Hepatocyte (in vitro differentiated cells): ENCODE data around the gene FAM168B. TPM values are rescaled to one million over a fixed set of nuclear protein-coding genes. Genes with fewer than 3 reads are reported as not detected.
"Not testable (repeated sequence)": the region's sequence is repeated elsewhere in the genome, so short reads cannot be mapped to it uniquely, and the experiment has no call there.

Experiments
- DNase-seq: peaks from one replicate; pipeline ENCODE4 v3.0.0-alpha.2; 2016; ENCODE audit warnings: low spot score
- H2AFZ ChIP-seq: fragments of 200-600 bp; sonication (generic); 2 replicates; pipeline ENCODE4 v1.6.0; 2016; ENCODE audit warnings: antibody characterized with exemption, mild to moderate bottlenecking
- H3K27ac ChIP-seq: fragments of 200-600 bp; sonication (generic); 2 replicates; pipeline ENCODE4 v1.5.1; 2016; ENCODE audit warnings: mild to moderate bottlenecking
- H3K27me3 ChIP-seq: fragments of 200-600 bp; sonication (generic); 2 replicates; pipeline ENCODE4 v1.6.1; 2016
- H3K36me3 ChIP-seq: fragments of 200-600 bp; sonication (generic); replicated peaks from 2 replicates; pipeline ENCODE4 v1.5.1; 2016; ENCODE audit warnings: low read depth; ENCODE audit not compliant: insufficient read depth
- H3K4me1 ChIP-seq: fragments of 200-600 bp; sonication (generic); 2 replicates; pipeline ENCODE4 v1.5.1; 2016; ENCODE audit warnings: mild to moderate bottlenecking, moderate library complexity; ENCODE audit not compliant: insufficient read depth
- H3K4me2 ChIP-seq: fragments of 200-600 bp; sonication (generic); 2 replicates; pipeline ENCODE4 v1.6.0; 2016
- H3K4me3 ChIP-seq: fragments of 200-600 bp; sonication (generic); 2 replicates; pipeline ENCODE4 v1.5.1; 2016; ENCODE audit warnings: mild to moderate bottlenecking
- H3K79me2 ChIP-seq: fragments of 200-600 bp; sonication (generic); 2 replicates; pipeline ENCODE4 v1.6.0; 2017; ENCODE audit warnings: mild to moderate bottlenecking
- H3K9me2 ChIP-seq: fragments of 200-600 bp; sonication (generic); replicated peaks from 2 replicates; pipeline ENCODE4 v1.6.0; 2017; ENCODE audit warnings: mild to moderate bottlenecking; ENCODE audit not compliant: insufficient read depth
- H3K9me3 ChIP-seq: fragments of 200-600 bp; sonication (generic); 2 replicates; pipeline ENCODE4 v1.5.1; 2016; ENCODE audit warnings: low read depth, mild to moderate bottlenecking
- H4K20me1 ChIP-seq: fragments of 200-600 bp; sonication (generic); 2 replicates; pipeline ENCODE4 v1.6.0; 2016; ENCODE audit warnings: mild to moderate bottlenecking; ENCODE audit not compliant: insufficient read depth, poor library complexity, severe bottlenecking
- EZH2 ChIP-seq: fragments of 200-600 bp; sonication (generic); IDR thresholded peaks from 2 replicates; pipeline ENCODE4 v1.6.1; 2016; ENCODE audit warnings: antibody characterized with exemption, mild to moderate bottlenecking, borderline replicate concordance
- EZH2phosphoT487 ChIP-seq: fragments of 200-600 bp; sonication (generic); IDR thresholded peaks from one replicate; pipeline ENCODE4 v1.6.1; 2018; ENCODE audit warnings: antibody characterized with exemption, mild to moderate bottlenecking, low read depth, moderate library complexity; ENCODE audit not compliant: unreplicated experiment, severe bottlenecking
- WGBS: methylation state at CpG from one replicate; pipeline ENCODE4 v1.1.6; 2016; ENCODE audit warnings: low lambda C conversion rate; ENCODE audit errors: missing lambda C conversion rate; 5-methylcytosine and 5-hydroxymethylcytosine counted together
- polyA plus RNA-seq: library from polyadenylated mRNA; unstranded; fragments of >200 nt; fragmentation: Nextera tagmentation; extraction: Ambion mirVana; gene quantifications from 2 replicates; pipeline ENCODE4 v1.2.1, GENCODE V29; 2016
- total RNA-seq: library from RNA; depleted of rRNA; stranded (reverse); fragments of >200 nt; gene quantifications from 2 replicates; pipeline ENCODE4 v1.2.3, GENCODE V29; 2014
- TF ChIP-seq, protein P1 (sequence below): fragments of 200-600 bp; sonication (generic); IDR thresholded peaks from 2 replicates; pipeline ENCODE4 v1.5.1; 2016; ENCODE audit warnings: antibody characterized with exemption, mild to moderate bottlenecking; ENCODE audit not compliant: poor library complexity

The FAM168B gene
- total and polyA plus RNA-seq, 2 experiments from 2014 or later: 40.0 to 123 TPM

DNA sequence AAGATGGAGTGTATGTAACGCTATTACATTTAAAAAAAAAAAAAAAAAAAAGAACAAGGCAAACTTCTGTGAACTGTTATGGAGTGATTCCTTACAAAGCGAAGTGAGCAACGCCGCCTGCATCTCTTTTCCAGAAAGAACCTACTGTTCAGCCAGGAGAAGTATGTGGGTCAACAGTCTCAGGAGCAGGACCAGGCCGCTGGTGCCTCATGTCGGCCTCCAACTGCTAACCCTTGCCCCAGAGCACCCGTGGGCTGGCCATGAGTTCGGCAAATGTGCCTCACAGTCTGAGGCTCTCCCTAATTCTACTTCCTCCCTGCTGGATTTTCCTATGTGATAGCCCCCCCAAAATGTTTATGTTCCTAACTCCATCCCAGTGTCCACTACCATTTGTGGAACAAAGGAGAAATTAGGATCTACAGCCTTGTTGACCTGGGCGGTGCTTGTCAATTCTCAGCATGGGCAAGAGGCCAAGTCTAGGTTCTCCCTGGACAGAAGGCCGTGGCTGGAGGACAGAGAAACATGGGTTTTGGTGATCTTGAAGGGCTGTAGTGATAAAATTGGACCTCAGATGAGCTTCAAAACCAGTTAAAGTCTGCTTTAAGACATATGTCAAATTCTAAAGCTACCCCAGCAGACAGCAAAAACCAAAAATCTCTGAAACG lies 15.9 kb downstream of the FAM168B start:
- Histone ChIP-seq H3K36me3 (no peaks in the 10 kb centered on the region), H4K20me1 (peaks cover 95% of the 10 kb centered on the region), H3K4me2 (peak overlapping the region; percentile 8), H3K27ac (peak overlapping the region; percentile 87), H3K4me3 (no peak overlapping the region), H2AFZ (no peak overlapping the region), H3K9me3 (no peaks in the 10 kb centered on the region), H3K9me2 (no peaks in the 10 kb centered on the region), H3K27me3 (no peaks in the 10 kb centered on the region), H3K79me2 (peaks cover 93% of the 10 kb centered on the region), H3K4me1 (peaks cover 16% of the 10 kb centered on the region)
- WGBS: 86% methylated on average over 11 of the region's 11 CpGs
- DNase-seq: no peak
- no peak for TF ChIP-seq EZH2
- TF ChIP-seq, protein P1, sequence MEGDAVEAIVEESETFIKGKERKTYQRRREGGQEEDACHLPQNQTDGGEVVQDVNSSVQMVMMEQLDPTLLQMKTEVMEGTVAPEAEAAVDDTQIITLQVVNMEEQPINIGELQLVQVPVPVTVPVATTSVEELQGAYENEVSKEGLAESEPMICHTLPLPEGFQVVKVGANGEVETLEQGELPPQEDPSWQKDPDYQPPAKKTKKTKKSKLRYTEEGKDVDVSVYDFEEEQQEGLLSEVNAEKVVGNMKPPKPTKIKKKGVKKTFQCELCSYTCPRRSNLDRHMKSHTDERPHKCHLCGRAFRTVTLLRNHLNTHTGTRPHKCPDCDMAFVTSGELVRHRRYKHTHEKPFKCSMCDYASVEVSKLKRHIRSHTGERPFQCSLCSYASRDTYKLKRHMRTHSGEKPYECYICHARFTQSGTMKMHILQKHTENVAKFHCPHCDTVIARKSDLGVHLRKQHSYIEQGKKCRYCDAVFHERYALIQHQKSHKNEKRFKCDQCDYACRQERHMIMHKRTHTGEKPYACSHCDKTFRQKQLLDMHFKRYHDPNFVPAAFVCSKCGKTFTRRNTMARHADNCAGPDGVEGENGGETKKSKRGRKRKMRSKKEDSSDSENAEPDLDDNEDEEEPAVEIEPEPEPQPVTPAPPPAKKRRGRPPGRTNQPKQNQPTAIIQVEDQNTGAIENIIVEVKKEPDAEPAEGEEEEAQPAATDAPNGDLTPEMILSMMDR: no peak

- no peaks in the 10 kb centered on the region for H3K36me3 ChIP-seq
- H3K9me3 ChIP-seq: no peaks in the 10 kb centered on the region
- no peaks in the 10 kb centered on the region for H3K9me2 ChIP-seq
- H3K79me2 ChIP-seq: peaks cover 93% of the 10 kb centered on the region
- H3K4me2 ChIP-seq: peak overlapping the region; percentile 8
- peak; percentile 39 for DNase-seq
- peaks cover 93% of the 10 kb centered on the region for H4K20me1 ChIP-seq
- H2AFZ ChIP-seq: no peak overlapping the region
- H3K4me1 ChIP-seq: peaks cover 16% of the 10 kb centered on the region
- H3K27ac ChIP-seq: peak overlapping the region; percentile 87
- H3K27me3 ChIP-seq: no peaks in the 10 kb centered on the region
- WGBS: 68% methylated on average over 5 of the region's 5 CpGs
- no peak for TF ChIP-seq EZH2phosphoT487
- TF ChIP-seq, protein P1: no peak
- TF ChIP-seq EZH2: no peak
- H3K4me3 ChIP-seq: no peak overlapping the region
These were observed 16.6 kb downstream of the FAM168B start for GRCh38 chr2:131076707-131077106.

DNA sequence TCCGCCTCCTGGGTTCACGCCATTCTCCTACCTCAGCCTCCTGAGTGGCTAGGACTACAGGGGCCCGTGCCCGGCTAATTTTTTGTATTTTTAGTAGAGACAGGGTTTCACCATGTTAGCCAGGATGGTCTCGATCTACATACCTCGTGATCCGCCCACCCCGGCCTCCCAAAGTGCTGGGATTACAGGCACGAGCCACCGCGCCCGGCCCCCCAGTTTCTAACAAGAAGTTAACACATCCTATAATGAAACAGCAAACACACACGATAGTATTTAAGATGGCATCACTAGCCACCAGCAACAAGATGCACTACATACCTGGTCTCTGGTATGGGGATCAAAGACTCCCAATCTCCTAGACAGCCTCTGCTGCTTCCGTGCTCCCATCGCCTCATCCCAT lies 17.7 kb downstream of the FAM168B start:
- WGBS: 98% methylated on average over 15 of the region's 15 CpGs
- H3K27me3 ChIP-seq, DNase-seq, H3K9me3 ChIP-seq, H2AFZ ChIP-seq, H3K9me2 ChIP-seq, H3K36me3 ChIP-seq, H3K27ac ChIP-seq, H3K4me2 ChIP-seq, H3K4me3 ChIP-seq: not testable (repeated sequence)
- peaks cover 16% of the 10 kb centered on the region for H3K4me1 ChIP-seq
- H4K20me1 ChIP-seq: peaks cover 90% of the 10 kb centered on the region
- H3K79me2 ChIP-seq: peaks cover 93% of the 10 kb centered on the region

DNA sequence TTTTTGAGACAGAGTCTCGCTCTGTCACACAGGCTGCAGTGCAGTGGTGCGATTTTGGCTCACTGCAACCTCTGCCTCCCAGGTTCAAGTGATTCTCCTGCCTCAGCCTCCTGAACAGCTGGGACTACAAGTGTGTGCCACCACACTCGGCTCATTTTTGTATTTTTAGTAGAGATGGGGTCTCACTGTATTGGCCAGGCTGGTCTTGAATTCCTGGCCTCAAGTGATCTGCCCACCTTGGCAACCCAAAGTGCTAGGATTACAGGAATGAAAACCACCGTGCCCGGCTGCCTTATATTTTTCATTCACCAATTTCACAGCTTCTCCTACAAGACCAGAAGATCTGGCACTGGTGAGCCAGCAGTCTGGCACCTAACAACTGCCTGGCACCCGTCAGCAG lies 25.1 kb downstream of the FAM168B start:
- not testable (repeated sequence) for H3K36me3 ChIP-seq, H3K27me3 ChIP-seq, H3K9me2 ChIP-seq, H3K4me3 ChIP-seq, H3K27ac ChIP-seq, H2AFZ ChIP-seq, DNase-seq, H3K4me2 ChIP-seq, H3K9me3 ChIP-seq
- peaks cover 11% of the 10 kb centered on the region for H3K4me1 ChIP-seq
- H3K79me2 ChIP-seq: peaks cover 100% of the 10 kb centered on the region
- peaks cover 84% of the 10 kb centered on the region for H4K20me1 ChIP-seq
- 94% methylated on average over 6 of the region's 6 CpGs for WGBS
